ENCODE results near the gene RNASE4.
"Not testable (repeated sequence)": the region's sequence is repeated elsewhere in the genome, so short reads cannot be mapped to it uniquely, and the experiment has no call there.

The RNASE4 gene

GRCh38 chr14:20683891-20684661 lies at the start of gene RNASE4:
Gene RNASE4 (plus strand): TSS chr14:20684560. CDS start chr14:20699372, 14,812 bp downstream.
- peak; percentile 59 to 71 for DNase-seq (ENCODE audit: low read depth in 2 of 2)

- no peak for DNase-seq (ENCODE audit: low read depth in 2 of 2)
Measured at GRCh38 chr14:20641591-20641990, 42.8 kb upstream of the RNASE4 start, which contains the start of gene OR6S1. Gene OR6S1 (minus strand): TSS chr14:20641691. CDS start chr14:20641691, 0 bp downstream.

GRCh38 chr14:20642182-20642581 lies 42.2 kb upstream of the RNASE4 start:
- DNase-seq (ENCODE audit: low read depth in 2 of 2), result no peak

DNA sequence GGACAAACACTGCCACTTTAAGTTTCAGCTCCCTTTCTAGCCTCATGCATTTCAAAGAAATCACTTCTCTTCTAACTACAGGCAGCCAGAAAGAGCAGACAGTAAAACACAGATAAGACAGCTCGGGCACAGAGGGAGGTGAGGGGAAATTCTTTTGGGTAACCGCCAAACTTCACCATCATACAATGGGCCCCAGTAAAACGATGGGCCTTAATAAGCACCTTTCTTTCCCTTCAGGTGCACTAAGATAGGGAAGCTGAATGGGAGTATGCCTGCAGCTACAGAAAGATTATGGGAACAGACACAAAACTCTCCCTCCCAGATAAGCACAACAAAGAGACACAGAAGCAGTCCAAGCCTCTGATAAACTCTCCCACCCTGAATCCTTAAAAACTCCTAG lies 41.6 kb upstream of the RNASE4 start:
- not testable (repeated sequence) for DNase-seq (ENCODE audit: low read depth in 2 of 2)

DNA sequence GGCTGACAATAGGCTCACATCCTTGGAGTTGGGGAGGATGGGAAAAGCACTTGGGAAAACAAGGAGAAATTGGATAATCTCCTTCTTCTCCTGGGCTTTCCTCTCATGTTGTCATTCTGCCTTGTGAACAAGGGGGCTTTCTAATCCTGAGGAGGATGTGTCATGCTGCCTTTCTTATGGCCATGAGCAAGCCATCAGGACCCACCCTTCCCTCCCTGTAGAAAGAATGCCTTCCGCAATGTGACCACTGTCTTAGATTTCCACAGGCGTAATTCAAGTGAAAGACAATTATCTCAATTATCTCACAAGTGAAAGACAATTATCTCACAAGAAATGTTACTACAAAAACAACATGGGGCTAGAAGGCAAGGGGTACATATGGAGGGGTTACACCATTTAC lies 39.8 kb upstream of the RNASE4 start:
- DNase-seq (ENCODE audit: low read depth in 2 of 2), result no peak

GRCh38 chr14:20645481-20645880 lies 38.9 kb upstream of the RNASE4 start:
- DNase-seq (ENCODE audit: low read depth in 2 of 2), result no peak

DNA sequence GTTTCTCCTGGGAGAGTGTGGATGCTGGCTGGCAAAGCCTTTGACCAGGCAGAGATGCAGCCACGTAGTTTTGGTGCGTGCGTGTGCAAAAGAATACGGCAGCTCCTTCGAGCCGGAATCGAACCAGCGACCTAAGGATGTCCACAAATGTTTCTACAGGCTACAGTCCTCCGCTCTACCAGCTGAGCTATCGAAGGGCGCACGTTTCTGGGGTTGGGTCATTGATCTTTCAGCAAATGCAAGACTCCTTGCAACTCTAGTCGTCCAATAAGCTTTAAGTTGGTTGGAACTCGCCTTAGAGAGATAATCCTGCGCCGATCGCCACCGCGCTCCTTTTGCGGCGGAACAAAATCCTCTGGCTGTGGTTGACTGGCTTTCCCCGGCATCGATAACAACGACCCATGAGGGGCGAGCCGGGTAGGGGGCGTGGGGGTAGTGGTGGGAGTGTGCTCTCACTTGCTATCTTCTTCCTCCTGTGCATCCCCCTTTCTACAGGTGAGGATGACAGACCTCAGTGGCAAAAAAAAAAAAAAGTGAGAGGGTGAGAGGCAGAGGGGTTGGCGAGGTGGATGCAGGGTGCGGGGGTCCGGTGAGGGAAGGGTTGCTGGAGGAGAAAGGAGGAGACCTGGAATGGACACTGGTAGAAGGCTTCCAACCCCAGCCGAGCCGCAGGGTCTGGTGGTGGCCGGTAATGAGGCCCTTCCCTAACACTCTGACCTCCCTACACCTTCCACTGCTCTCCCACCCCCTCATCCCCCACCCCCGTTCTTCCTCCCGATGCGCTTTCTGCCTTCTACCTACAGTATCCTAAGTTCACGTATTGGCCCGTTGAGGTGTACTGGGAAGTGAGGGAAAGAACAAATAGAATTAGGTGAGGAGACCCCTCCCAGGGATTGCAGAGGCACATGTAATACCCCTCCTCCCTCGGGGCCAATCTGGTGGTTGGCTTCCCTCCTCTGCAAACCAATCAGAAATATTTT lies 31.1 kb upstream of the RNASE4 start:
- no peak for DNase-seq (ENCODE audit: low read depth in 2 of 2)

GRCh38 chr14:20655851-20656250 lies 28.5 kb upstream of the RNASE4 start:
- DNase-seq (ENCODE audit: low read depth in 2 of 2), result no peak

DNA sequence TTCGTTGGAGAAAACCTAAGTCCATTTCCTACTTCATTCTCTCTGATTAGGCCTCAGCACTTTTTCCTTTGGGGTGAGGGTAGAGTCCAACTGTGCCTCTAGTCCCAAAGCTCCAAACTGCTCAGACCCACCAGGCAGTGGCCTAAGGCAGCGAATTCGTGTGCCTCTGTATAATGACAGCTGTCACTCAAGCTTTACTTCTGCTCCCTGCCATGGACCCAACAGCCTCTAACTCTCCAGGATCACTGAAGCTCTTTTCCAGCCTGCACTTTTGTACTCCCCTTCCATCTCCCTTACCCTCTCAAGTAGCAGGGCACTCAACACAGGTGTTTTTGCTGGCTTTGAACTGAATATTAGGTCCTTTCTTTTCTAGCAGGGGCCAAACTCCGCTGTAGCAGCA lies 28.1 kb upstream of the RNASE4 start:
- DNase-seq (ENCODE audit: low read depth in 2 of 2), result no peak

DNA sequence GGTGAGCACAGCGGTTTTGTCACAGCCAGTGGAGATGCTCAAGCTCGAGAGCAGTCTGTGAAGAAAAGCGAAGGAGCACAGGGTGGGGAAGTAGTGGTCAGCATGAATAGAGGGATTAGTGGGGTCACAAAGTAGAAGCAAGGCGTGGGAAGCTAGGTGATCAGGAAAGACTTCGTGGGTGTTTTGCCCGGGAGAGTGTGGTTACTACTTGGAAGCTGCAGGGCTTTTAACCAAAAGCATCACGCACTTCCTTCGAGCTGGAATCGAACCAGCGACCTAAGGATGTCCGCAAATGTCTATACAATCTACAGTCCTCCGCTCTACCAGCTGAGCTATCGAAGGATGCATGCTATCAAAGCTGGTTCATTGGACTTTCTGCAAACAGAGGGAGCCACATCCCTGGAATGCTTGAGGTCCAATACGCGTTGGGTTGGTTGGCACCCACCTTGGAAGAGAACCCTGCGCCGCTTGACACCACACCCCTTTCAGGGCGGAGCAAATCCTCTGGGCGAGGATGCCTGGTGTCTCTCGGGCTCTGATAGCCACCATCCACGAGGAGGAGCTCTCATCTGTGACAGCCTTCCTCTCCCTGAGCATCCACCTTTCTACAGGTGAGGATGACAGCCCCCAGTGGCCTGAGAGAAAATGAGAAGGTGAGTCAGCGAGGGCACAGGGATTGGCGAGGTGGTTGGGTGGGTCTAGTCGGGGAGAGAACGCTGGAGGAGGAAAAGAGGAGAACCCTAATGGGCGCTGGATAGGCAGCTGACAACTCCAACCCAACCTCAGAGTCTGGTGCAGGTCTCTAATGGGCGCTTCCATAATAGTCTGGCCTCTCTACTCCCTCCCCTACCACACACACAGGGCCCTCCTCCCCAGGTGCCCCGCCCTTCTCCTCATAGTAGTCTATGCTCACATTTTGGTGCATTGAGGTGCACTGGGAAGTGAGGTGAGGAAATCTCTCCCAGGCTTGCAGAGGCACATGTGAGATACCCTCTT lies 26.8 kb upstream of the RNASE4 start:
- no peak for DNase-seq (ENCODE audit: low read depth in 2 of 2)

DNA sequence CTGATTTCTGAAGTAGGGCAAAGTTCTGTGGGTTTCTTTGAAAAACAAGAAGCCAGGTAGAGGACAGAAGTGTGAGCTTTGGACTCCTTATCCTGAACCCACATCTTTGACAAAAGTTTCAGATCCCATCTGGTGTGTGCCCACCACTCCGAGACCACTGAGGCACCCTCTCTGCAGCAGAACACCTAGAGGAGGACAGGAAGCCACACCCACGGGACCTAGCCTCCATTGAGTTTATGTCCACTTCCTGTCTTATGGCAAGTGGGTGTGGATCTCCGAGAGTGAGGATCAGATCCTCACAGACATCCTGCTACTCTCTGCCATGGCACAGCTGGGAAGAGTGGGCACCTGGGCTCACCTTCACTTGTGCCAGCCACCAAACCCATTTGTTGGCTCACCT lies 26.1 kb upstream of the RNASE4 start:
- no peak for DNase-seq (ENCODE audit: low read depth in 2 of 2)

GRCh38 chr14:20659336-20659735 lies 25.0 kb upstream of the RNASE4 start:
- no peak for DNase-seq (ENCODE audit: low read depth in 2 of 2)

DNA sequence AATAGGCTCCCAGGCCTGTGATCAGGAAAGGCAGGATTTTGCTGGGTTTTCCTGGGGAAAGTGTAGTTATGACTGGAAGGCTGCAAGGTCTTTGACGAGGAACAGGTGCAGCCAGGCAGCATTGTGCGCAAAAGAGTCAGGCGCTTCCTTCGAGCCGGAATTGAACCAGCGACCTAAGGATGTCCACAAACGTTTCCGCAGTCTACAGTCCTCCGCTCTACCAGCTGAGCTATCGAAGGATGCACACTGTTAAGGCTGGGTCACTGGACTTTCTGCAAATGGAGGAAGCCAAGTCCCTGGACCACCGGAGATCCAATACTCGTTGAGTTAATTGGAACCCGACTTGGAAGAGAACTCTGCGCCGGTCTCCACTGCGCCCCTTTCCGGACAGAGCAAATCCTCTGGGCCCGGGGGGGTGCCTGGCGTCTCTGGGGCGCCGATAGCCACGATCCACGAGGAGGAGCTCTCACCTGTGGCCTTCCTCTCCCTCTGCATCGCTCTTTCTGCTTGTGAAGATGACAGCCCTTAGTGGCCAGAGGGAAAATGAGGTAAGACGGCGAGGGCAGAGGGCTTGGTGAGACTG lies 24.5 kb upstream of the RNASE4 start:
- no peak for DNase-seq (ENCODE audit: low read depth in 2 of 2)

GRCh38 chr14:20661197-20661596 lies 23.2 kb upstream of the RNASE4 start:
- no peak for DNase-seq (ENCODE audit: low read depth in 2 of 2)

GRCh38 chr14:20662968-20663732 lies 21.2 kb upstream of the RNASE4 start:
- peak; percentile 32 to 49 for DNase-seq (ENCODE audit: low read depth in 2 of 2)

- DNase-seq (ENCODE audit: low read depth in 2 of 2), result not testable (repeated sequence)
Measured at GRCh38 chr14:20666400-20666961, 17.9 kb upstream of the RNASE4 start.

DNA sequence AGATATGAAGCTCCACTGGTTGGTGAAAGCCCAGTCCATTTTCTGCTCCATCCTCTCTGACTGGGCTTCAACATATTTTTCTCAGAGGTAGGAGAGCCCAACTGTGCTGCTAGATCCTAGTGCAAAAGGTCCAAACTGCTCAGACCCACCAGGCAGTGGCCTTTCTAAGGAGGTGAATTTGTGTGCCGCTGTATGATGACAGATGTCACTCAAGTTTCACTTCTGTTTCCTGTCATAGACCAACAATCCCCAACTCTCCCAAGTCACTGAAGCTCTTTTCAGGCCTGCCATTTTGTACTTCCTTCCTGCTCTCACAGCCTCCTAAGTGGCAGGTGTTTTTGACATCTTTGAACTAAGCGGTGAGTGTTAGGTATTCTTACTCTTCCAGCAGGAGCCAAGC lies 16.4 kb upstream of the RNASE4 start:
- DNase-seq (ENCODE audit: low read depth in 2 of 2), result no peak

DNA sequence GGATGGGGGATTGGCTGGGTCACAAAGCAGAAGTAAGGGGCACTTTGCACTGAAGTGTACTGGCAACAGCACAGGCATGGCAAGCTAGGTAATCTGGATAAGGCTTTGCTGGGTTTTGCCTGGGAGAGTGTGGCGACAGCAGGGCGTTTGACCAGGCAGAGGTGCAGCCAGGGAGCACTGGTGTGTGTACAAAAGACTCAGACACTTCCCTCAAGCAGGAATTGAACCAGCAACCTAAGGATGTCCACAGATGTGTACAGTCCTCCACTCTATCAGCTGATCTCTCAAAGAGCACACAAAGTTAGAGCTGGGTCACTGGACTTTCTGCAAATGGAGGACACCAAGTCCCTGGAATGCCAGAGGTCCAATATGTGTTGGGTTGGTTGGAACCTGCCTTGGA lies 15.4 kb upstream of the RNASE4 start:
- DNase-seq (ENCODE audit: low read depth in 2 of 2), result no peak

DNA sequence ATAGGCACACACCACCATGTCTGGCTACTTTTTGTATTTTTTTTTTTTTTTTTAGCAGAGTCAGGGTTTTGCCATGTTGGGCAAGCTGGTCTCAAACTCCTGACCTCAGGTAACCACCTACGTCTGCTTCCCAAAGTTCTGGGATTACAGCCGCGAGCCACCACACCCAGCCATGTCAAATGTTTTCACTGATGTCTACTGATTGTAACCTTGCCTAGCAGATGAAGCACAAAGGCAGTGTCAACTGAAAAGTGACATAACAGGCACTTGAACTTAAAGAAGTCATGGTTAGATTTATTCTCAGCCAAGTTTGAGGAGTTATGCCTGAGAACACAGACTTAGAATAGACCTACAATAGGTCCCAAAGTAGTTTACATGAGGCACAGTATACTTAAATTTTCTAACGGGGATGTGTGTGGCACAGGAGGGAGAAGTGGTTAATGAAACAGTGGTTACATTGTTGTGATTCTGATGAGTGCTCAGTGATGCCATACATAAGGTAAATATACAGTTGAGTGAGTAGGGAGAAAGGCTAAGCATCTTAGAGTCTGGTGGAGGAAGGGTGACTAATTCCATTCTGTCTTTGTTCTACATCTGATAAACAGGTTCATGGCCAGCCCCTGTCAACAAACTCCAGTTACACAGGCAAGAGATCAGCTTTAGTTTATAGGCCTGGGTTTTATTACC lies 12.6 kb upstream of the RNASE4 start:
- DNase-seq (ENCODE audit: low read depth in 2 of 2), result no peak

All from stimulated activated CD8-positive, alpha-beta memory T cell treated with anti-CD3 and anti-CD28 coated beads, Interleukin-15, amount 100 ng/mL, for 4 hours (primary cell).